Activated CD8-positive, alpha-beta T cell treated with anti-CD3 and anti-CD28 coated beads for 36 hours (primary cell): ENCODE measurements around the gene BUB1B. TPM values are rescaled to one million over a fixed set of nuclear protein-coding genes. Genes with fewer than 3 reads are reported as not detected.

ENCODE experiments used
- ATAC-seq: fragments of 200-7000 bp; cut with Tn5 transposase; one replicate; pipeline ENCODE4 v1.10.0; 2021; ENCODE audit warnings: mild to moderate bottlenecking, moderate library complexity
- CTCF ChIA-PET: fragments of 350-600 bp; sonication (Branson Sonifier 250); formaldehyde crosslinking; loops from one replicate; lab custom pipeline; 2021; ENCODE audit warnings: antibody characterized with exemption; lab: Charles Lee
- POLR2A ChIA-PET: fragments of 350-600 bp; sonication (Branson Sonifier 250); formaldehyde crosslinking; loops from one replicate; lab custom pipeline; 2021; ENCODE audit warnings: antibody characterized with exemption; lab: Charles Lee
- DNase-seq: peaks from one replicate; pipeline ENCODE4 v3.0.0-alpha.2; 2020
- H3K27ac Mint-ChIP-seq: one replicate; pipeline ENCODE4 v1.8.0; 2021; ENCODE audit warnings: mild to moderate bottlenecking, mixed read lengths
- H3K27me3 Mint-ChIP-seq: one replicate; pipeline ENCODE4 v1.8.0; 2021; ENCODE audit warnings: mixed read lengths
- H3K36me3 Mint-ChIP-seq: one replicate; pipeline ENCODE4 v1.8.0; 2021; ENCODE audit warnings: low read depth, mixed read lengths
- H3K4me1 Mint-ChIP-seq: one replicate; pipeline ENCODE4 v1.8.0; 2021; ENCODE audit warnings: low read depth, mixed read lengths
- H3K4me3 Mint-ChIP-seq: one replicate; pipeline ENCODE4 v1.8.0; 2021; ENCODE audit warnings: mild to moderate bottlenecking, moderate library complexity, mixed read lengths
- H3K9me3 Mint-ChIP-seq: one replicate; pipeline ENCODE4 v1.8.0; 2021; ENCODE audit warnings: mixed read lengths
- CTCF ChIP-seq: fragments of 200-600 bp; IDR thresholded peaks from one replicate; pipeline ENCODE4 v1.8.0; 2022; ENCODE audit warnings: antibody characterized with exemption, mild to moderate bottlenecking
- intact Hi-C: fragments of 100-400 bp; cut with micrococcal nuclease; formaldehyde crosslinking; loops from one replicate; pipeline ENCODE4 v1.10.0; 2022
- total RNA-seq, 2 experiments: library from RNA; stranded (reverse); gene quantifications; one replicate each; pipeline ENCODE4 v1.2.3, GENCODE V29; 2021

BUB1B gene
- total RNA-seq, 2 experiments from 2014 or later, result 79.6 to 82.5 TPM

GRCh38 chr15:40125950-40126349 is 34.9 kb upstream of the BUB1B start:
- Mint-ChIP-seq H3K4me3 (no peak overlapping the region), H3K36me3 (no peaks in the 10 kb centered on the region), H3K27me3 (peaks cover 3% of the 10 kb centered on the region), H3K9me3 (no peaks in the 10 kb centered on the region), H3K27ac (no peak overlapping the region), H3K4me1 (no peaks in the 10 kb centered on the region)
- CTCF ChIA-PET, result no interaction called here
- TF ChIP-seq CTCF, result no peak
- ATAC-seq, result no peak
- POLR2A ChIA-PET, result no interaction called here
- intact Hi-C loops, result no loop called here
- no peak for DNase-seq

- no peak for TF ChIP-seq CTCF
- peaks cover 3% of the 10 kb centered on the region for H3K27me3 Mint-ChIP-seq
- no peak overlapping the region for H3K27ac Mint-ChIP-seq
- H3K36me3 Mint-ChIP-seq, result no peaks in the 10 kb centered on the region
- peak; percentile 43 for ATAC-seq
- CTCF ChIA-PET, result interaction anchor here (1.0 kb wide), 1 partner anchor 23 kb away, joined by 3 read pairs; no protein-coding TSS in a partner anchor
- no peak overlapping the region for H3K4me3 Mint-ChIP-seq
- peak; percentile 62 for DNase-seq
- intact Hi-C loops, result no loop called here
- POLR2A ChIA-PET, result no interaction called here
- H3K9me3 Mint-ChIP-seq, result no peaks in the 10 kb centered on the region
- H3K4me1 Mint-ChIP-seq, result no peaks in the 10 kb centered on the region
Measured at GRCh38 chr15:40128766-40129660, 31.9 kb upstream of the BUB1B start.

- ChIA-PET CTCF (no interaction called here), POLR2A (no interaction called here)
- ATAC-seq (no peak), DNase-seq (no peak)
- H3K4me1 Mint-ChIP-seq, result no peaks in the 10 kb centered on the region
- no peak for TF ChIP-seq CTCF
- intact Hi-C loops, result no loop called here
- H3K4me3 Mint-ChIP-seq, result no peak overlapping the region
- H3K27ac Mint-ChIP-seq, result no peak overlapping the region
- H3K27me3 Mint-ChIP-seq, result peaks cover 3% of the 10 kb centered on the region
- no peaks in the 10 kb centered on the region for H3K36me3 Mint-ChIP-seq
- no peaks in the 10 kb centered on the region for H3K9me3 Mint-ChIP-seq
Measured at GRCh38 chr15:40130118-40130517, 30.8 kb upstream of the BUB1B start.

GRCh38 chr15:40130799-40131502 is 29.9 kb upstream of the BUB1B start:
- POLR2A ChIA-PET, result no interaction called here
- no peak for DNase-seq
- Mint-ChIP-seq H3K36me3 (no peaks in the 10 kb centered on the region), H3K9me3 (no peaks in the 10 kb centered on the region), H3K27ac (no peak overlapping the region), H3K4me1 (no peaks in the 10 kb centered on the region), H3K4me3 (no peak overlapping the region), H3K27me3 (peaks cover 3% of the 10 kb centered on the region)
- CTCF ChIA-PET, result no interaction called here
- intact Hi-C loops, result no loop called here
- peak; percentile 12 for ATAC-seq
- TF ChIP-seq CTCF, result no peak

GRCh38 chr15:40133544-40133943 is 27.3 kb upstream of the BUB1B start:
- ChIA-PET CTCF (interaction anchor here (1.0 kb wide), 1 partner anchor 29 kb away, joined by 4 read pairs; no protein-coding TSS in a partner anchor), POLR2A (no interaction called here)
- Mint-ChIP-seq H3K9me3 (no peaks in the 10 kb centered on the region), H3K27ac (no peak overlapping the region), H3K27me3 (peaks cover 3% of the 10 kb centered on the region), H3K4me3 (no peak overlapping the region), H3K36me3 (no peaks in the 10 kb centered on the region), H3K4me1 (no peaks in the 10 kb centered on the region)
- DNase-seq (no peak), ATAC-seq (no peak)
- intact Hi-C loops, result no loop called here
- no peak for TF ChIP-seq CTCF
